Liver (tissue), 6 donors: ENCODE results near the gene EXTL1. TPM values are rescaled to one million over a fixed set of nuclear protein-coding genes. Genes with fewer than 3 reads are reported as not detected.

Experiments
- JUND ChIP-seq, 2 donors: IDR thresholded peaks; 2 replicates each; pipeline ENCODE4 v1.6.1; 2016; ENCODE audit warnings: antibody characterized with exemption in 2 of 2
- REST ChIP-seq: IDR thresholded peaks from 2 replicates; pipeline ENCODE4 v1.6.1; 2016; ENCODE audit warnings: antibody characterized with exemption, mild to moderate bottlenecking
- polyA plus RNA-seq, 2 donors: library from polyadenylated mRNA; stranded (reverse) in 1 of 2; unstranded in 1 of 2; fragments of 200-250 nt in 1 of 2; fragments of >200 nt in 1 of 2; fragmentation: Nextera tagmentation in 1 of 2; extraction: Ambion mirVana in 1 of 2; gene quantifications; one replicate each; pipeline versions ENCODE4 v1.2.1 to v1.2.3, GENCODE V29; 2013 to 2015
- small RNA-seq: library from RNA; depleted of rRNA; stranded (forward); fragments of <200 nt; gene quantifications from one replicate; pipeline ENCODE3, GENCODE V24; 2014
- total RNA-seq, 2 donors: library from RNA; depleted of rRNA; stranded (reverse); fragments of >200 nt; gene quantifications; one replicate each; pipeline ENCODE4 v1.2.3, GENCODE V29; 2014
- donor health status: healthy.
- donor health status: healthy.
- donor health status: healthy.

EXTL1 gene
- total and polyA plus RNA-seq, 4 donors: under 0.01 TPM; not detected in 3

- TF ChIP-seq REST (no peak), JUND (IDR thresholded peaks at IDR 0.05) (no peak)
Observed at GRCh38 chr1:26084844-26085243, 63.3 kb downstream of the EXTL1 start (continued).

Small RNA genes lying within 50 kb of the gene (small RNA-seq; reads per million reads assigned to genes)
- gene RF00283 (not detected), gene RF00492 (not detected)

Other genes with a start within 250 kb of the EXTL1 start
- gene SELENON, start 221.6 kb upstream of the EXTL1 start, total RNA-seq: 10 to 100 TPM in 1 of 2 donors, 1 to 10 TPM in 1; 7.8 to 10.1 TPM
- 10 to 100 TPM in 1 of 2 donors, 1 to 10 TPM in 1; 4.3 to 16.1 TPM for gene SELENON, start 221.6 kb upstream of the EXTL1 start, polyA plus RNA-seq
- 10 to 100 TPM; 22.5 to 48.4 TPM for gene MTFR1L, start 201.8 kb upstream of the EXTL1 start, total RNA-seq
- gene MTFR1L, start 201.8 kb upstream of the EXTL1 start, polyA plus RNA-seq: 10 to 100 TPM; 33.4 to 47.1 TPM
- gene AUNIP, start 162.3 kb upstream of the EXTL1 start, total RNA-seq: 1 to 10 TPM in 1 of 2 donors, not detected in 1; 9.0 TPM
- gene AUNIP, start 162.3 kb upstream of the EXTL1 start, polyA plus RNA-seq: under 1 TPM; 0.18 to 0.56 TPM
- 1 to 10 TPM; 2.0 to 9.0 TPM for gene PAQR7, start 146.1 kb upstream of the EXTL1 start, total RNA-seq
- 1 to 10 TPM; 1.5 to 1.6 TPM for gene PAQR7, start 146.1 kb upstream of the EXTL1 start, polyA plus RNA-seq
- gene STMN1, start 115.4 kb upstream of the EXTL1 start, total RNA-seq: 10 to 100 TPM in 1 of 2 donors, under 1 TPM in 1; 0.75 to 40.1 TPM
- 10 to 100 TPM; 13.5 to 22.2 TPM for gene STMN1, start 115.4 kb upstream of the EXTL1 start, polyA plus RNA-seq
- 10 to 100 TPM; 10.2 to 13.8 TPM for gene PAFAH2, start 23.7 kb upstream of the EXTL1 start, total RNA-seq
- gene PAFAH2, start 23.7 kb upstream of the EXTL1 start, polyA plus RNA-seq: 10 to 100 TPM in 1 of 2 donors, 1 to 10 TPM in 1; 9.0 to 11.4 TPM
- under 1 TPM; under 0.01 to 0.05 TPM for gene SLC30A2, start 24.3 kb downstream of the EXTL1 start, total RNA-seq
- under 1 TPM in 1 of 2 donors, not detected in 1; 0.12 TPM for gene SLC30A2, start 24.3 kb downstream of the EXTL1 start, polyA plus RNA-seq
- not detected for gene TRIM63, start 45.9 kb downstream of the EXTL1 start, total RNA-seq
- gene TRIM63, start 45.9 kb downstream of the EXTL1 start, polyA plus RNA-seq: under 1 TPM in 1 of 2 donors, not detected in 1; 0.03 TPM
- 1 to 10 TPM; 6.4 to 9.2 TPM for gene PDIK1L, start 90.0 kb downstream of the EXTL1 start, total RNA-seq
- gene PDIK1L, start 90.0 kb downstream of the EXTL1 start, polyA plus RNA-seq: 1 to 10 TPM; 3.2 TPM
- under 1 TPM; 0.14 to 0.50 TPM for gene FAM110D, start 137.3 kb downstream of the EXTL1 start, total RNA-seq
- under 1 TPM; 0.10 to 0.39 TPM for gene FAM110D, start 137.3 kb downstream of the EXTL1 start, polyA plus RNA-seq
- gene C1orf232, start 147.2 kb downstream of the EXTL1 start, total RNA-seq: not detected
- not detected for gene C1orf232, start 147.2 kb downstream of the EXTL1 start, polyA plus RNA-seq
- gene ZNF593, start 148.1 kb downstream of the EXTL1 start, total RNA-seq: 10 to 100 TPM in 1 of 2 donors, 1 to 10 TPM in 1; 5.7 to 15.7 TPM
- 10 to 100 TPM; 44.8 to 81.4 TPM for gene ZNF593, start 148.1 kb downstream of the EXTL1 start, polyA plus RNA-seq
- gene ZNF593OS, start 150.1 kb downstream of the EXTL1 start, total RNA-seq: not detected
- gene ZNF593OS, start 150.1 kb downstream of the EXTL1 start, polyA plus RNA-seq: under 1 TPM; 0.10 to 0.32 TPM
- gene CNKSR1, start 155.7 kb downstream of the EXTL1 start, total RNA-seq: 1 to 10 TPM in 1 of 2 donors, under 1 TPM in 1; 0.56 to 1.2 TPM
- 1 to 10 TPM in 1 of 2 donors, under 1 TPM in 1; 0.48 to 2.2 TPM for gene CNKSR1, start 155.7 kb downstream of the EXTL1 start, polyA plus RNA-seq
- gene CATSPER4, start 168.8 kb downstream of the EXTL1 start, total RNA-seq: not detected
- gene CATSPER4, start 168.8 kb downstream of the EXTL1 start, polyA plus RNA-seq: not detected
- 10 to 100 TPM in 1 of 2 donors, 1 to 10 TPM in 1; 7.3 to 14.6 TPM for gene CEP85, start 212.4 kb downstream of the EXTL1 start, total RNA-seq
- 1 to 10 TPM; 2.6 to 3.4 TPM for gene CEP85, start 212.4 kb downstream of the EXTL1 start, polyA plus RNA-seq